ENCODE data around the gene DRAM1.
"Not testable (repeated sequence)": the region's sequence is repeated elsewhere in the genome, so short reads cannot be mapped to it uniquely, and the experiment has no call there.

Gene DRAM1

DNA sequence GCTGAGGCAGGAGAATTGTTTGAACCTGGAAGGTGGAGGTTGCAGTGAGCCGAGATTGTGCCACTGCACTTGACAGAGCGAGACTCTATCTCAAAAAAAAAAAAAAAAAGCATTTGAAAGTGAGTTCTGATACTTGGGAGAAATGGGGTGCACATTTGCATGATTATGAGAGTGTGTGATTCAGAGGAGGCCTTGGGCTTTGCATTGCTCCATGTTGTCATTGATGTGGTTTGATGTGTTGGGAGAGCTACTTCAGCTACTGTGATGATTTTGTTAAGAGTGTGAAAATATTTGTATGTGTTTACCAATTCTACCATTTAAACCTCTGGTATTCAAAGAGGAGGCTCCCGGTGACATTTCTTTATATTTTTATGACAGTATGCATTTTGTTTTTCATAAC lies 24.4 kb downstream of the DRAM1 start:
- no peak for DNase-seq

DNA sequence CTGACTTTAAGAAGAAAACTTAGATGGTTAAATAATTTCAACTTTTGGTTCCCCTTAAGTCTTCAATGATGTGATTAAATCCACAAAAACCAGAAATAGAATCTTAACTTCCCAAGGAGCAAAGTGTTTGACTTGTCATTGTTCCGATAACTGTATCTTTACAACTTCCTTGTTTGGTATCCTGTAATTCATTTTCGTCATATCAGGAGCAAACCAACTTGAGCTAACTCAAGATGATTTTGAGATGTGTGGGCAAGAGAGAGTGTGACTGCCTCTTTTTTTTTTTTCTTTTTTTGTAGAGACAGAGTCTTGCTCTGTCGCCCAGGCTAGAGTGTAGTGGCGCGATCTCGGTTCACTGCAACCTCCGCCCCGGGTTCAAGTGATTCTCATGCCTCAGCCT lies 25.3 kb downstream of the DRAM1 start:
- no peak for DNase-seq

DNA sequence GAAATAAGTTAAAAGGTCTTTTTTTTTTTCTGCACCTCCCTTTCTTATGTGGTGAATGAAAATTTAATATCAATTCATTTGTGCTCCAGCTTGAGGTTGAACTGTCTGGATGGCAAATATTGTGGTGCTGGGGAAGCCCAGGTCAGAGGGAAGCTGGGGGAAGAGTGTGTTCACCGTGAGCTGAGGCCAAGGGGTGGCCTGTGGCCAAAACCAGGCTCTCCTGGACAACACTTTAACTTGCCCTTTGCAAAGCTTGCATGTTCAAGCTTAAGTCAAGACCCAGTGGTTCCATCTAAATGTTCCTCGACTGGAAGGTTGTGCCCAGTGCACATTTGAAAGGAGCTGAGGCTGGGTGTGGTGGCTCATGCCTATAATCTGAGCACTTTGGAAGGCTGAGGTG lies 28.8 kb downstream of the DRAM1 start:
- DNase-seq: no peak

DNA sequence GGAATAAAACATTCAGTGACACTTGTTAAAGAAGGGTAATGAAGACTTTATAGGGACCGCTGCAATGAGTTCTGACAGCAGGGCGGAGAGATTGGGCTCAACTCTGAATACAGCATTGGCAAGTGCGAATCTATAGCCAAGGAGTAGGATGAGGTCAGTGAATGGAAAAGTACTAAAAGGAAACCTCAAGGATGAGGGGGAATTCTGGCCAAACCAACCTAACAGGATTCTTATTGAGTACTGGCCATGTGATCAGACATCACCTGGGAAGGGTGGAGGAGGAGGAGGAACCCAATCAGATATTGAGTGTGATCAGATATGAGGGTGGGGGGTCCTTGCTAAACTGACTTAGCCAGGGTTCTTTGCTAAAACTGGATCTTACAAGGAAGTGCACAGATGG lies 31.0 kb downstream of the DRAM1 start:
- DNase-seq: no peak

DNA sequence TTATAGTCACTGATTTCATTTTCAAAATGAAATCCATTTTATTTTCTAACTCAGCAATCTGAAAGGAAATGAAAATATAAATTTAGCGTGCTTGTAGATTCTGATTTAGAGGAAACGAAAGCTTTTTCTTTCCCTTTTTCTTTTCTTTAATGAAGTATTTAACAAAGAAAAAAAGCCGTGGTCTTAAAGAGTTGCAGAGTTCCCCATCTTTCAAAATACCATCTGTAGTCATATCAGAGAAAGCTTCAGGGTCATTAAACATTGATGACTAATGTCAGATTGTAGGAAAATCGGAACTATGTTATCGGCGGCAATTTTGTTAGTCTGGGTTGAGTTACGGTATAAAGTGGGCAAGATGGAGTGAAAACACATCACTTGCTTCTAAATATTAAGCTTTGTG lies 32.3 kb downstream of the DRAM1 start:
- DNase-seq: no peak

DNA sequence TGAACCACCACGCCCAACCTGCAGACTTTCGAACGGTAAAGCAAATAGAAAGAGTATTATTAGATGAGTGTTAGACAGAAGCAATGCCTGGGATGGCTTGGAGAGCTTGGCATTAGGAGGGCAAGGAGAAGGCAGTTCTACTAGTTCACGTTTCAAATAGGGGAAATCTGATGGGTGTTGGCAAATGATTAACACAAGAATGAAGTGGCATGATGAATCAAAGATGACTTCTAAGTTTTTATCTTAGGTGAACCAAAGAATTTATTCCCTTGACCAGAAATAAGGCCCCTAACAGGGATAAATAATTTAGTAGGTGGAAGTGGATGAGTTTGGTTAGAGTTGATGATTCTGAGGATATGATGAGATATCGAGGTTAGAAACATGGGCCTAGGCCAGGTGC lies 38.5 kb downstream of the DRAM1 start:
- no peak for DNase-seq

DNA sequence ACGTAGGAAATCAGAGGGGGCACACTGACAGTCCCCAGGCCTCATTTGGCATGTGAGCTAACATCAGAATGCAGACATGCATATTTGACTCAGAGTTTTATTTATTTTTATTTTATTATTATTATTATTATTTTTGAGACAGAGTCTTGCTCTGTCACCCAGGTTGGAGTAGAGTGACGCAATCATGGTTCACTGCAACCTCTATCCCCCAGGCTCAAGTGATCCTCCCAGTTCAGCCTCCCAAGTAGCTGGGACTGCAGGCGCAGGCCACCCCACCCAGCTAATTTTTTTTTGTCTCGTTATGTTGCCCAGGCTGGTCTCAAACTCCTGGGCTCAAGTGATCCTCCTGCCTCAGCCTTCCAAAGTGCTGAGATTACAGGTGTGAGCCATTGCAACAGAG lies 41.4 kb downstream of the DRAM1 start:
- DNase-seq: not testable (repeated sequence)

DNA sequence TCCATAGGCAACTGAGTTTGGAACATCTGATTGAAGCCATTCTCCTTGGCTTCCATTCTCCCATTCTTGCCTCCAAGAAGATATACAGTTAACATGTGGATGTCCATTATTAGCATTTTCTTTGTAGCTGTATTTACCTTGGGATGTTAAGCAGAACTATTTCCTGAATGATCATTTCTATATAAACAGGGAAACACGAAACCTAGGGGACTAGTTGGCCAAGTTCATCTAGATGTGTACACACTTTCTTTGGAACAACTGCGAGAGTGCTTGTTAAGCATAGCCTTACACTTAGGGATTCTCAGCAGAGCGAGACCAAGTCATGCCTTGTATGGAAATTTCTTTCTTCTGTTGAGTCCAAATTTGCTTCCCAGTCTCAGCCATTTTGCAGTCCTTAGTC lies 42.1 kb downstream of the DRAM1 start:
- DNase-seq: no peak

DNA sequence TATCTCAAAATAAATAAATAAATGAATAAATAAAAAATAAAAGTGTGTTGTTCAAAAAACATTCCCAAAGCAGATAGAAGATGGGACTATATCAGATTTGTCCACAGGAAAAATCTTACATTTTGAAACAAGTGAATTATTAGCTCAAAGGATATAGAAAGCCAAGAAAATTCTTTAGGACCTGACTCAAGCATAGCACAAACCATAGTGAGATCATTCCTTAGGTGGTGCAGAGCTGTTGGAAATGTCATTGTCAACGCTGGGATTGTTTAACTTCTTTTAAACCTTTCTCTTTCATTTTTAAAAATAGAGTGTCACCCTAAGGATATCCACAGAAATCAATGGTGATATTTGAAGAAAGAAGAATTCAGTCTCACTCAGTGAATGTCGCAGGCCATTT lies 43.5 kb downstream of the DRAM1 start:
- no peak for DNase-seq

DNA sequence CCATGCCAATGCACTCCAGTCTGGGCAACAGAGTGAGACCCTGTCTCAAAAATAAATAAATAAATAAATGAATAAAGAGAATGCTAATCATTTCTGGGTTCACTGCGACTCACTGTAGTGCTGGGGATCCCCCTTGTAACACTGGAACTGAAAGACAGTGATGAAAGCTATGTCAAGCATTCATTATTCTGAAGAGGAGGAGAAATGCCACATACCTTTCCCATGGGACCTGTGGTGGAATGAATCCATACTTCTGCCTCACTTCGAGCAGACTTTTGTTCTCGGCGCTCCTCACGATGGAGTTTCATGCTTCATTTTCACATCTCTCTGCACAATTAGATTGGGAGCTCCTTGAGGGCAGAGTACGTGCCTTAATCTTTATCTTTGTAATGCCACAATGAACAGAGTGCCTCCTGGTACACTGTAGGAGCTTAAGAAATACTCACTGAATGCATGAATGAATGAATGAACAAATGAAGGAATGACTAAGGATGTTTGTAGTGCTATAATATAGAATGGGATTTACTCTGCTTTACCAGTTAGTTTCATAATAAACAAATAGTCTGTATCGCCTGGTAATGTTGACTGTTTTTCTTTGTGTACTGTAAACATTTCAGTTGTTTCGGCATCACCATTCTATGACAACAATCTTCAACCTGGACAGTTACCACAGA lies 45.8 kb downstream of the DRAM1 start:
- no peak for DNase-seq

DNA sequence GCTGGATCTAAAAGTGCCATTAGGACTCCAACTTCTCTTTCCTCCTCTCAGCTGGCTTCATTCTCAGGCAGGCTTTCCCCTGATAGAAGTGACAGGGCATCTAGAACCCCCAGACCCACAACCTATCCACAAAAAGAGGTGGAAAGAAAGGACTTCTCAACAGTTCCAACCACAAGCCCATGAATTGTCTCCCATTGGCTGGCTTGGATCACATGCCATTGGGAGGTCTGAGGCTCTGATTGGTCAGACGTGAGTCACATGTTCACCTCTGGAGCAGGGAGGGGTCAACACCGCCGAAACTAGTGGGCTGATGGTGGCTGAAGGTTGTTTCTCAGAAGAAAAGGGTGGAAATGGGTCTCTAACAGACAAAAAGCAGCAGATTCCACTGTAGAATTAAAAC lies 47.2 kb downstream of the DRAM1 start:
- DNase-seq: no peak

DNA sequence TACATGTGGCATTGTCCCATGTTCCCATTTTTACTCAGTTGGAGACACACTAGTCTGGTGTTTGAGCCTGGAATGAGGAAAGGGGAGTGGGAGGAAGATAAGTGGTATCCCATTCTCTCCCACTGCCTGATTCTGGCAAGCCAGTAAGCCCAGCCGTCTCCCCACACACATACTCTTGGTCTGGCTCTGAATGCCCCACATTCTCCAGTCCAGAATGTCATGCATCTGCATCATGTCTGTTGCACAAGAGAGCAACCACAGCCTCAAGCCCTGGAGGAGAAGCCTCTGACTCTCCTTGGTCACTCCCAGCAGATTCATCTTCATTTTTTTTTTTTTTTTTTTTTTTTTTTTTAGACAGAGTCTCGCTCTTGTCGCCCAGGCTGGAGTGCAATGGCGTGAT lies 48.0 kb downstream of the DRAM1 start:
- no peak for DNase-seq

DNA sequence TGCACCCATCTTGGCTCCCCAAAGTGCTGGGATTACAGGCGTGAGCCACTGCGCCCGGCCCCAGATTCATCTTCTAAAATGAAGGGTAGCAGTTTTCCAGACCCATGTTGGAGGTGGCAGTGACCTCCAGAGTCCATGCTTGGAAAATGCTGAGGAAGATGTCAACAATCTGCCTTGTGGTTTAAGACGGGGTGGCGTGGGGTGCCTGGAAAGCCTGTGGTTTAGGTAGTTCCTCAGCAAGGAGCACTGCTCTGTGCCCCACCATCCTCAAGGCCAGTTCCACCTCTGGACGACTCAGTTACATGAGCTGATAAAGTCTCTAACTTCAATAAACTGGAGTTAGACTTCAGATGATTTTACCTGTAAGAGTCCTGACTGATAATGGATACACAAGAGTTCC lies 48.6 kb downstream of the DRAM1 start:
- no peak for DNase-seq

DNA sequence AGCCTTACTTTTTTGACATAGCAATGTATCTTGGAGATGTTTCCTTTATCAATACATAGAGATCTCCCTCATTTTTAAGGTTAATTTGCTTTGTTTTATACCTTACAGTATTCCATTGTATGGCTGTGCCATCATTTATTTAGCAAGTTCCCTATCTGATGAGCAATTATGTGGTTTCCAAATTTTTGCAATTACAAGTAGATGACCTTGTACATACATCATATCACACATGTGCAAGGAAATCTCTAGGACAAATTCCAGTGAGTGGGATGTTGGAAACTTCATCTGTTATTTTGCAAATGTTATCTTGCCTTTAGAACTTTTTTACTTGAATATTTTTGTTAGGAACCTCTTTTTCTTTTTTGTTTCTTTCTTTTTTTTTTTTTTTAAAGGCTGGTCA lies 49.7 kb downstream of the DRAM1 start:
- DNase-seq: no peak

DNA sequence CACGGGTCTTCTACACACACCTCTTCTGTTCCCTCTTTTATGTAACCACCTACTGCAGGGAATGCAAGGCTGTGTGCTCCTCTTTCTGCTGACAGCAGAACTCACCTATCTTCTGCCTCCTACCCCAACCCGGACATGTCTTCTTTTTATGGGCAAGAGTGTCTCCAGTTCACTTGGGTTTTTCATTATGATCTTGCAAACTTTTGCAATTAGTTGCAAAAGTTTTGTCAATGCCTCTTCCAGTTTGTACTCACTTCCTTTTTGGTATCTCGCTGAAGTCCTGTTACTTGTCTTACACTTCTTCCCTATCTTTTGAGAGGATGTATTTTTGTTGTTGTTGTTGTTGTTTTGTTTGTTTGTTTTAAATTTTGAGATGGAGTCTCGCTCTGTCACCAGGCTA lies 50.6 kb downstream of the DRAM1 start:
- DNase-seq: no peak

DNA sequence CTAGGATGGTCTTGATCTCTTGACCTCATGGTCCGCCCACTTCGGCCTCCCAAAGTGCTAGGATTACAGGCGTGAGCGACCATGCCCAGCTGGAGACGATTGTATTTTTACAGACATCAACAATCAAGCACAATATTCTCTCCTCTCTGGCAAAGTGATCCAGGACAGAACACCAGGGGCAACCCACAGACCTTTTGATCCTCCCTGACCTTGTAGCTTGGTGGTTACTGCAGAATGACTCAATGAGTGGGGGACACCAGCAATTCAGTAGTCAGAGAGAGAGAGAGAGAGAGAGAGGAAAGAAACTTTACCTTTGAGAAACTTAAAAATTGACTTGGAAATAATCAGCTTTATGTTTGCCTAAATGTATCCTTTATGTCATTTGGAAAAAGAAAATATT lies 51.2 kb downstream of the DRAM1 start:
- no peak for DNase-seq

DNA sequence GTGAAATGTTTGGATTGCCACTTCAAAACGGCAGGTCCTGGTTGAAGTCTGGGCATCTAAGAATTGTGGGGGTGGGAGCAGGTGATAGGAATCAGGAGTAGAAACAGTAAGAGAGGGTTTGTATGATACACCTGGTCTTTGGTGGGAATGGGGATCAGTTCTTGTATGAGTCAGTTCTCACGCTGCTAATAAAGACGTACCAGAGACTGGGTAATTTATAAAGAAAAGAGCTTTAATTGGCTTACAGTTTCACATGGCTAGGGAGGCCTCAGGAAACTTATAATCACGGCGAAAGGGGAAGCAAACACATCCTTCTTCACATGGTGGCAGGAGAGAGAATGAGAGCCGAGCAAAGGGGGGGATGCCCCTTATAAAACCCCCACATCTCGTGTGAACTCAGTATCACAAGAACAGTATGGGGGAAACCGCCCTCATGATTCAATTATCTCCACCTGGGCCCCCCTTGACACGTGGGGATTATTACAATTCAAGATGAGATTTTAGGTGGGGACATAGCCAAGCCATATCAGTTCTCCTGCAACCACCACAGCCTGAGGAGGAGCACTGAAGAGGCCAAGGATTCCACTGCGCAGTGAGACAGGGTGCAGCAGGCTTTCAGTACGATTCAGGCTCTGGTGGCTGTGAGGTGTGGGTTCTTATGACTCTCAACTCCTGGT lies 52.1 kb downstream of the DRAM1 start:
- no peak for DNase-seq

DNA sequence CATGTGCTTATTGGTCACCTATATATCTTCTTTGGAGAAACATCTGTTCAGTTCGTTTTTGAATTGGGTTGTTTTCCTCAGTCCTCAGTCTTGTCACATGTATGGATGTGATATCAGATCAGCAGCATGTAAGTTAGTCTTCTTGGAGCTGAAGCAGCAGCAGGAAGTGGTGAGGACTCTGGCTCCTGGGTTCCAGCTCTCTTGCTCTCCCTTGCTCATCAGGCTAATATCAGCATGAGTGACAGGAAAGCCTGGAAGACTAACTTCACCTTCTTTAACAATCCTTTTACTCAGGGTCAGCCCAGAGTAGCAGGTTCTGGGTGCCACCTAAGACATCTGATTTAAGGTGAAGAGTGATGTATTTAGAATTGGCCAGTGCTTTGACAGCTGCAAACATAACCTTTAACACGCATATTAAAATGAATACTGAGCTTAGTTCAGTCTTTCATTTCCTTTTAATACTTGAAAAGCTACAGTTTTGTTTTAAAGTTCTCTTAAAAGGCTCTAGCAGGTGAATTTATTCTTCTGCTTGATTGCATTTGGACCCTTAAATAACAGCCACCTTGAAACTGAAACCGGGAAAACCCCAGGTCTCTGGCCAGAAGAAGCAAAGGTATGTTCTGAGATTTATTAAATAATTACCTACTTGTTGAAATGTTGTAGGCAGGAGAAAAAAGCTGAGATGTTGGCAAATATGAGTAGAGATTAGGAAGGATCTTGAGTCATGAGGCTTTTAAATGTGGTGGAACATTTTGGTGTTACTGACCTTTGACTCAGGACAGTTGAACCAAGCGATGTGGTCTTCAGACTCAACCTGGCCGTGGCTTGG lies 54.3 kb downstream of the DRAM1 start:
- no peak for DNase-seq

DNA sequence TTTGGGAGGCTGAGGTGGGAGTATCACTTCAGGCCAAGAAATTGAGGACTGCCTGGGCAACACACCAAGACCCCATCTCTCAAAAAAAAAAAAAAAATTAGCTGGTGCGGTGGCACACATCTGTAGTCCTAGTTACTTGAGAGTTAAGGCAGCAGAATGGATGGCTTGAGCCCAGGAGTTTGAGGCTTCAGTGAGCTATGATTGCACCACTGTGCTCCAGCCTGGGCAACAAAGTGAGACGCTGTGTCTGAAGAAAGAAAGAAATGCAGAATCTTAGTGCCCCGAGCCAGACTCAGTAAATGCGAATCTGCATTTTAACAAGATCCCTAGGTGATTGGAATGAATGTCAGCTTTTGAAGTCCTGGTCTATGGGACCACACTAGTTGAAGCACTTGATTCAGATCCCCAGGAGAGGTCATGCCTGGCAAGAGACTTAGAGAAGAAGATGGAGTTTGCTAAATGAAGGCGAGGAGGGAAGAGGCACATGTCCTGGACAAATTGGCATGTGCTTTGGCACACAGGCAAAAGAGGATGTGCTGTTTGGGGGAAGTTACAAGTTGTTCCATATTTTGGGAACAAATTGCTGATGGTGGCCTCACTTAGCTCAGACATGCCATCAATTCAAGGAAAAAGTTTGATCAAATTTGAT lies 56.6 kb downstream of the DRAM1 start:
- DNase-seq: peak in 1 of 58 donors; percentile 8

DNA sequence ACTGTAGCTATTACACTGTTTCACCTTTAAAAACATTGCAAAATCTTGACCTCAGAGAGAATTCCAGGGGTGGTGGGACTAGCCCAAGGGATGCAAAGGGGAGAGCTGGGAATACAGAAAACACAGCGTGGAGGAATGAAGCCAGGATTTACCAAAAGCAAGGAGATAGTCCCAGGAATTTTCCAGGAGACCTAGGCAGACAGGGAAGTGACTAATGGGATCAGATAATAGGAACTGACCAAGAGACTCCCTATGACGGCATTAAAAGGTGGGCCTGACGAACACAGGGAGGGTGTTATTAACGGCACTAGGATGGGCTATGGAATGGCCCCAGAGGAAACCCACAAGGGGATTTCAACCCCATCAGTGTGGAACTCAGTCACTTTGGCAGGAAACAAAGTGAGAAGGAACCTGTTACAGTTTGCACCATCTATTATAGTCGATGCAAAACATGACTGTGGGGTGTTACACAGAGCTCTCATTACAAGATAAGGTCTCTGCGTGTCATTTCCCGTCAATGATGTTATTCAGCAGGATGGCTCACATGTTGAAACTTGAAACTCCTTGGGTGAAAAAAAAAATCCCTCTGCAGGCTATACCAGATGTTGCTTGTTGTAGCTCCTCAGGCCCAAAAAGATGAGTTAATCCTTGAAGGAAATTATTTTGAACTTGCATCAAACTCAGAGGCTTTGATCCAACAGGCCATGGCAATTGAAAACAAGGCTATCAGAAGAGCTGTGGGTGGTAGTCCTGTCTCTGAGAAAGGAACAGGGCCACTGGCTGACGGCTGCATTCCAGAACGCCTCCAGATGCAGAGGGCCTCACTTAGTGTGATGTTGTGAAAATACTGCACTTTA lies 58.7 kb downstream of the DRAM1 start:
- no peak for DNase-seq

DNA sequence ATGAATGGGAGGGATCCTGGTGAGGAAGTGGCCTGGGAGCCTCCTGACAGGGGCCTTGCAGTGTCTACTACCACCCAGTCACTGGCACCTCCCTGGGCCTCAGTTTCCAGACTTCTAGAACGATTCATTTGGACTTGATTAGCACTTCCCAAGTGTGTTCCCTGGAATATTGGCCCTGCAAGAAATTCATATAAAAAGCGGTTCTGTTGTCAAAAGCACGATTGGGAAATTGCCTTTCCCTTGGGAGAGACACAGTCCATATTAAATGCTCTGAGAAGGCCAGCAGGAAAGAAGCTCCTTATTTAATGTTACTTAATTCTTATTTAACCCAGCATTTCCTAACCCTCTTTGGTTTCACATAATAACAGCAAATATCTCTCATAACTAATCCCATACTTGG lies 61.9 kb downstream of the DRAM1 start:
- no peak for DNase-seq

Data from anterior cingulate cortex (tissue), 58 donors.